Raji (cell line): ENCODE measurements around the gene ABLIM1.

Experiments
- POLR2A ChIP-seq: IDR thresholded peaks from 2 replicates; pipeline ENCODE4 v1.6.1; 2011; ENCODE audit warnings: low read depth, low read length, control low read depth; ENCODE audit not compliant: insufficient read depth

Gene ABLIM1

GRCh38 chr10:114481055-114481454, 177.0 kb downstream of the ABLIM1 start:
- no peak for TF ChIP-seq POLR2A

- no peak for TF ChIP-seq POLR2A
Measured at GRCh38 chr10:114479836-114480235, 178.2 kb downstream of the ABLIM1 start.

- no peak for TF ChIP-seq POLR2A
Measured at GRCh38 chr10:114479307-114479706, 178.8 kb downstream of the ABLIM1 start.

GRCh38 chr10:114478281-114478680, 179.8 kb downstream of the ABLIM1 start:
- no peak for TF ChIP-seq POLR2A

- TF ChIP-seq POLR2A: no peak
Measured at GRCh38 chr10:114477285-114477684, 180.8 kb downstream of the ABLIM1 start.

DNA sequence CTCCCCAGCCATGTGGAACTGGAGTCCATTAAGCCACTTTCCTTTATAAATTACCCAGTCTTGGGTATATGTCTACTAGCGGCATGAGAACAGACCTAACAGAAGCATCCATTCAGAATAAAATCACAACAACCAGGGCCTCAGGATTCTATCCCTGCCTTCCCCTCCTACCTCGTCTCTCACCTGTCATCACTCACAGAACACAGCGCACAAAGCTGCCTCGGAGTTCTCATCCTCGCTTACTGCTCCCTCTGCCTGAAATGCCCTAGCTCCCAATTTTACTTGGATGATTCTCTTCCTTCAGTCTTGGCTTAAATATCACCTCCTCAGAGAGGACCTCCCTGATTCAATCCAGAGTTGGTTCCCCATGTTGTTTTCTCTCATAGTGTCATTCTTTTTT, 183.1 kb downstream of the ABLIM1 start:
- TF ChIP-seq POLR2A: no peak

GRCh38 chr10:114473776-114474175, 184.3 kb downstream of the ABLIM1 start:
- no peak for TF ChIP-seq POLR2A

GRCh38 chr10:114472877-114473253, 185.2 kb downstream of the ABLIM1 start:
- no peak for TF ChIP-seq POLR2A

DNA sequence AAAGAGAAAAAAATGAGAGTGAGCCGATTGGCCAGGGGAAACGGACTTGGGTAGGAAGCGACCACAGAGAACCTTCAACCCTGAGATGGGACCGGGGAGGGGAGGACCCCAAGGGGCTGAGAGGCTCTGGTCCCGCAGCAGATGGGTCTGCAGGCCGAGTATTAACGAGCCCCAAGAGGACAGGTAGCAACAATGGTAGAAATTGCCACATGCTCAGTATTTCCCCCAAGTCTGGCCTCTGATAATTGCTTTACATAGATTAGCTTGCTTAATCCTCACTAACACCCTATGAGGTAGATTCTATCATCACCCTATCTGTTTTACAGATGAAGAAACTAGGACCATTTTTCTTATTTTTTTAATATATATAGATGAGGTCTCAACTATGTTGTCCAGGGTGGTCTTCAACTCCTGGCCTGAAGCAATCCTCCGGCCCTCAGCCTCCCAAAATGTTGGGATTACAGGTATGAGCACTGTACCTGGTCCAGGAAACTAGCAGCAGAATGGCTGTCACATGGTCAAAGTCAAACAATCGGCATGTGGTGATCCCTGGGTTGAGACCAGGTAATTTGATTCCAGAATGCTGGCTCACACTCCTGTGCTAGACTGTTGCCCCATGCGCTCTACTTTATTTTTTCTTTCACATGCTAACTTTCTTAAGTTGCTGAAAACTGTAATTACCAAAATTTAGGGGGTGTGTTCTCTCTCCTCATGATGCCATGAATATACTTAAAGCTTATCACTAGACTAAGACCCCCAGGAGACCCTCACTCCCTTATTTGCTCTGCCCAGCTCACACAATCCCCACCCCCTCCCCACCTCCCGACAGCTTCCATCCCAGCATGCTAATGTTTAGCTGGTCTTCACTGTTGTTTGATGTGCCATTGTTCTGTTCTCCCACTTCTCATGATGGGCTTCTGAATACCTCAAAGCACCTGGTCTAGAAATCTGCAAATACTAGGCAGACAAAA, 185.9 kb downstream of the ABLIM1 start:
- TF ChIP-seq POLR2A: no peak

DNA sequence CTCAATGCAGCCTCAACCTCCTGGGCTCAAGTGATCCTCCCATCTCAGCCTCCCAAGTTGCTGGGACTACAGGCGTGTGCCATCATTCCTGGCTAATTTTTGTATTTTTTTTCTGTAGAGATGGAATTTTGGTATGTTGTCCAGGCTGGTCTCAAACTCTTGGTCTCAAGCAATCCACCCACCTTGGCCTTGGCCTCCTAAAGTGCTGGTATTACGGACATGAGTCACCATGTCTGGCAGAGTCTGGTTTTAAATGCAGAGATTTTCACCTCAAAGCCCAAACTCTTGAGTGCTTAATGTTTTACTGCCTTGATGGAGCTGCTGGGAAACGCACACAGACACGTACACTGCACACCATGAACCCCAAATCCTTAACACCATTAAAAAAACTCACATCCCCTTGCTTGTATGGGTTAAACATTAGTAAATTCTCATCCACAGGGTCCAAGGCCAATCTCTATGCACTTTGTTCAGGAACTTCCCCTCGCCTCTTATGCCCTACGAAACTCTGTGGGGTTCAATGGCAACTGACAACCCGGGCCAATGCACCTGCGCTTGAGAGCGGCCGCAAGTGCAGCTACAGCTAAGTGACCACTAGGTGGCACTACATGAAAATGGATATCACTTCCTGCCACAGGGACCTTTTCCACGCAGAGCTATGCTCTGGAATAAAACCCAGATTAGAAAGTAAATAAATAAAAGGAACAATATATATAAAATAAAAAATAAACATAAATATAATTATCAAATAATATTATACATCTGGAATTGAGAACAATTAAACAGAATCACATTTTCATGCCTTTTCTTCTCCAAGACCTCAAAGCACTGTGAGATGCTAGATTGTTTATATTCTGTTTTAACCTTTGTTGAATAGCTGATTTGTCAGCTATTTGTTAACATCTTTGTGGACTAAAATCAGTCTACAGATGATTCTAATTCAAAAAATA, 186.8 kb downstream of the ABLIM1 start:
- no peak for TF ChIP-seq POLR2A

- no peak for TF ChIP-seq POLR2A
Measured at GRCh38 chr10:114470361-114470760, 187.7 kb downstream of the ABLIM1 start.

DNA sequence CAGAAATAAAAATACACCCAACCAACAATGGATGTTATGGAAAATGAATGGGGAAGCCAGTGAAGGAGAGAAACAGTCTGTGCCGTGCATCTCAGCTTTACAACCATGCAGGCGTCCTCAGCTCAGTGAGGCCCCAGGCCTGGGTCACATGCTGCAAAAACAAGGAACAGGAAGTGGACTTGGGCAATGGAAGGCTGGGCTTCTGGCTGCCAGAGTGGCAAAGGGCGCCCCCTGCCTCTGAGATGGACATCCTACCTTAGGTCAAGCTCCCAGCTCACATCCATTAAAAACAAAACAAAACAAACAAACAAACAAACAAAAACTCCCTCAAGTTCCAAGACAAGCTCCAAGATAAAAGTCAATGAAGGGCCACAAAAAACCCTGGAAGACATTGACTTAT, 199.1 kb downstream of the ABLIM1 start:
- no peak for TF ChIP-seq POLR2A

- TF ChIP-seq POLR2A: no peak
Measured at GRCh38 chr10:114458216-114458920, 199.7 kb downstream of the ABLIM1 start.

- no peak for TF ChIP-seq POLR2A
Measured at GRCh38 chr10:114453576-114453975, 204.5 kb downstream of the ABLIM1 start.

DNA sequence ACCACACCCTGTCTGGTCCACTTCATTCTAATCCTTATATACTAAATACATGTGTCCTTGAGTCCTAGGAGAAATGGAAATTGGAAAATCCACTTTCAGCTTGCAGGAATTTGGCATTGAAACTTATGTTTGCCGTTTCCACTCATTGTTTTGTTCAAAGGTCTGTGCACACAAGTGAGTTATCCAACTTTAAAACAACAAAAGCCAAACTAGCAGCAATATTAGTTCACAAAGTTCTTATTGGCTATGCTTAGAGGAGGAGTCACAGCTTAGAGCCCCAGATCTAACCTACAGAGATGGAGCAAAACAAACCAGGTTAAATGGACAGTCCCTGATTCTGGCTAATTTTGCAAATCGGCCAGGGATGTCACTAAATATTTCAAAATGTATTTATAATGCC, 209.2 kb downstream of the ABLIM1 start:
- TF ChIP-seq POLR2A: no peak
